Measurements from ENCODE around the gene PIEZO1.

Gene PIEZO1

DNA sequence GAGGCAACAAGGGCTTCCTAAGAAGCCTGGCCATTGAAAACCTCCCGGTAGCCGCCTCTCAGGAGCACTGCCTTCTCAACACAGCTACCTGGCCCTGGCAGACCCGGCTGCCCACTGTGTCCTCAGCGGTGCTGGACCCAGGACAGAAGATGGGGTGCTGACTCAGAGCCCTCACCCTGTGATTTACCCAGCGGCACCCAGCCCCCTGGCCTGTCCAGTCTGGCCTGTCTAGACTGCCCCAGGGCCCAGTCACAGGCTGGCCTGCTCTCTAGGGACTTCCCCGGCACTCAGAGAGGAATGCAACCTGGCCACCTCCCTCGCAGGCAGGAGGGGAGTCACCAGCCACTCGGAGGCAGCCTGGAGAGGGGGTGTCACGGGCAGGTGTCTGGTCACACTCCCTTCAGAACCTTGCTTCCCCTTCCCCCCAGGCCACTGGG is 20.1 kb downstream of the PIEZO1 start:
- no peak for DNase-seq

DNA sequence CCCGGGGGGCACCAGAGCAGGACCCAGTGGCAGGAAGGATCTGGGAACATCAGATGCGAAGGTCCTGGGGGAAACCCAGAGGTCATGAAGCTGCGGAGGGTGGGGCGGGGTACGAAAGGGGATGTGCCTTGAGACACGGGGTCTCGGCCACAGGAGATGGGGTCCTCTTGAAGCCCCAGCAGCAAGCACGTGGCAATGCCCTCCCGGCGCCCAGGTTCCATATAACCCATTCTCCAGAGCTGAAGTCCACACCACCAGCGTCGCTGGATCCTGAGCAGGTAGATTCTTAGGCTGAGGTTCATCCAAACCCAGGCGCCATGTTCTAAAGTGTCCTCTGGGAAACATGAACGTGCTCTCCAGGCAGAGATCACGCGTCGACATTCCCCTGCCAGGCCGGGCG is 20.9 kb downstream of the PIEZO1 start:
- no peak for DNase-seq

DNA sequence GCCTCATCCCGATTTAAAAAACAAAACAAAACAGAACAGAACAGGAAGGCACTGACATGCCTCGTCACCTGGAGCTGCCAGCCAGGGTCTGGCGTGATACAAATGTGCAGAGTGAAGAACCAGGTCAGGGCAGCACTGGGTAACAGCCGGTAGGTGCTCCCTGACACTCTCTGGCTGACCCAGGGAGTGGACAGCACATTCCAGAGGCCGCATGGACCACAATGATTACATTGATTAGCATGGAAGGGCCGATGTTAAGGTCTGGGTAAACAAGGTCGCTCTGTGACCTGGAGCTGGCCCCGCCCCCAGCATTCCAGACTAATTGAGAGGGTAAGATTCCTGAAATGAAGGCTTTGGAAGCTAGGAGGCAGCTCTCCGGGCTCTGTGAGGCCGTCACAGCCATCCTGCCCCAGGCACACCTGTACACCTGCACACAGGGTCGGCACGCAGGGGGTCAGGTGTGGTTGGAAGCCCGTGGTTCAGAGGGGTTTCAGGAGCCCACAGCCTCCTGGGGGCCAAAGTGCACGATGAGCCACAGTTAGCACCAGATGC is 21.4 kb downstream of the PIEZO1 start:
- no peak for DNase-seq

DNA sequence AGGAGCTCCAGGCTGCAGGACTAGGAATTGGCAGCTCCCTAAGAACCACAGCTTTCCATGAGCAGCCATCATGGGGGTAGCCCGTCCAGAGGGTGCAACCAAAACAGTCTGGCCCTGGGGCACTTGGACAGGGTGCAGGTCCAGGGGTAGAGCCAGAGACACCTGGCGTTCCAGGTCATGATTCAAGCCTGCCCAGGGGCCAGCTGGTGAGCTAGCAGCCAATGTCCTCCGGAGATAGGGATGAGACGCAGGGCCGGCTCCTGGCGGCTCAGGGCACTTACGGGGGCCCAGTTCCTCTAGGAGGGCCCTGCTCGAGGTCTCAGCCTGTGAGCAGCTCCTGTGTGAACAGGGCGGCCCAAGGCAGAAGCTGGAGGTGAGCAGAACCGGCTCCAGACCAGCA is 22.1 kb downstream of the PIEZO1 start:
- no peak for DNase-seq

DNA sequence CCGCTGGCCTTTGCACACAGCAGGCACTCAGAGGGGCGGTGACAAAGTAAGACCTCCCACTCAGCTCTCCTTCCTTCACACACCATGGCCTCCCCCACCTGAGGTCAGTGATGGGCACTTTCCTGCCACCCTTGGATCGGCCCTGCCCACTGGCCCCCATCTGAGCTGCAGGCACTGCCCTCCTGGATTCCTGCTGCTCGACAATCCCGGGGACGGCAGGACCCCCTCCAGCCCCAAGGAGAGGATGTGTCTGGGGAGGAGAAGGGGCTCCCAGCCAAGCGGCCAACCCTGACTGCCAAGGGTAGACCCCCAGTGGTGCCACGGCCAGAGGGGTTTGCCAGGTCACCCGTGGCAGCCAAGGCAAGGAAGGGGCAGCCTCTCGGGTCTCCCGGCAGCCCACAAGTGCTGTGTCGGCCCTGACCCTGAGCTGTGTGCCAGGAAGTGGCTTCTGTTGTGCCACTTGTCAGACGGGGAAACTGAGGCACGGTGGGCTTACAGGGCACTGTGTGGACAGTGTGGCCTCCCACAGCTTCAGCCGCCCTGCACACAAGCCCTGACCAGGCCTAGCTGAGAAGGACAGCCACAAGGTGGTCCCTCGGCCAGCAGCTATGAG is 22.7 kb downstream of the PIEZO1 start:
- no peak for DNase-seq

DNA sequence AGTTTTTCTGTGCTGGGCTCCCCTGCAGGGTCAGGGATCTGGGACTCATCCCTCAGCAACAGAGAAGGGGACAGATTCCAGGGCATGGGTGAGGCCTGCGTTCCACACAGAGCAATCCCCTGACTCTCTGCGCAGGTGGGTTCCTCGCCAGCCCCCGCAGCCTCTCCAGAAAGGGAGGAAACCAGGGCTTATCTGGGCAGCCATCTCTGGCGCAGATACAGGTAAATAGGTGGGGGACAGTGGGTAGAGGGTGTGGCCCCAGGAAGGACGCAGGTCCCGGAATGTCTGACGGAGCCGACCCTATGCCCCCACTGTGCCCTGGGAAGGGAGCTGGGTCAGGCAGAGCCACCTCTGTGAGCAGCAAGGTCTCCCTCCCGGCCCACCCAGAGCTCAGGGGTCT is 23.2 kb downstream of the PIEZO1 start:
- DNase-seq: no peak

DNA sequence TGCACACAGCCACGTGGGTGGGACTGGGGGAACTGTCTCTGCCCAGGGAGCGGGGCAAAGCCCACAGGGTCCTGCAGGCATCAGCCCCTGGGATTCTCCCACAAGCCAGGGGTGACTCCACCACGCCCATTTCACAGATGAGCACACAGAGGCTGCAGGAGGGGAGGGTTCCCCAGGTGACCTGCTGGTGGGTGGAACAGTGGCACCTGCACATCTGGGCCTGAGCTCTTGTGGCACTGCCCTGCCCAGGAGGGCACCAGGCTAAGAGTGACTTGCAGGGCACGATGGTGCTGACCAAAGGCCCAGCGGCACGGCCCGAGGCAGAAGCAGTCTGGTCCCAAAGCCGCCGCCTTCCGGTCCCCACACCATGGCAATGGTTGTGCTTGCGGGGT is 23.9 kb downstream of the PIEZO1 start:
- no peak for DNase-seq

DNA sequence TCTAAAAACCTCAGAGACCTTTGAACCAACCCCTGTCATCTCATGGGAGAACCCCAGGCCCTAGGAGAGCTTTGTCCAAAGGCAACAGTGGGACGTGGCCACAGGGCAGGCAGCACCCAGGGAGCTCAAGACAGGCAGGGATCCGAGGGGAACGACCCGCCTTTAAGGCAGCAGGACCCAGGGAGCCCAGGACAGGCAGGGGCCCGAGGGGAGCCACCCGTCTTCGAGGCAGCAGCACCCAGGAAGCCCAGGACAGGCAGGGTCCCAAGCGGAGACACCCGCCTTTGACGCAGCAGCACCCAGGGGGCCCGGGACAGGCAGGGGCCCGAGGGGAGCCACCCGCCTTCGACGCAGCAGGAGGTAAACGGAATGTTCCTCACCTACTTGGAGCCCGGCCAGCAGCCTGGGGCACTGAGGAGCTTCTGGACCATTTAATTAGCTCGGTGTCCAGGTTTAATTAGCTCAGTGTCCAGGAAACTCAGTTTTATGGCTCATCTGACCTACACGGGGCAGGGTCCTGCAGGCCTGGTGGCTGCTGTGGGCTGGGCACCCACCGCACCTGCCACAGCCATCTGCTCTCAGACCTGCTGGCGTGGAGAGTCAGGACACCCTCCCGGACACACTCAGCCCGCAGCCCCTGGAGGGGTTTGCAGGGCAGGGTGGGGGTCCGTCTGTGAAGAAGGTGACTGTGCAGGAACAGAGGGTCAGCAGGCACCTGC is 24.4 kb downstream of the PIEZO1 start:
- no peak for DNase-seq

DNA sequence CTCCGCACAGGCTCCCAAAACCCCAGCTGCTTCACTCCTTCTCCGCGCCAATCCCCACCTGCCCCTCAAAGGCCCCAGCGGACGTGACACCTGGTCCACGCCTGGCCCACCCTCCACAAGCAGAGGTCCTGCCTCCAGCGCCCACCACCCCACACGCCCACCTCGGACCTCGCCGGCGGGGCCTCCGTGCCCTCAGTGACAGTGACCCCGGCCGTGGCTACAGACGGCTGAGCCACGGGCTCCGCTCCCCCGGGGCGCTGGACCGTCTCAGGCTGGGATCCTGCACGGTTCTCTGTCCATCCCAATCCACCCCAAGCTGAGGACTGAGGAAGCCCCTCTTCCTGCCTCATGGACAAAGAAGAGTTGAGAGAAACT is 25.1 kb downstream of the PIEZO1 start:
- no peak for DNase-seq

DNA sequence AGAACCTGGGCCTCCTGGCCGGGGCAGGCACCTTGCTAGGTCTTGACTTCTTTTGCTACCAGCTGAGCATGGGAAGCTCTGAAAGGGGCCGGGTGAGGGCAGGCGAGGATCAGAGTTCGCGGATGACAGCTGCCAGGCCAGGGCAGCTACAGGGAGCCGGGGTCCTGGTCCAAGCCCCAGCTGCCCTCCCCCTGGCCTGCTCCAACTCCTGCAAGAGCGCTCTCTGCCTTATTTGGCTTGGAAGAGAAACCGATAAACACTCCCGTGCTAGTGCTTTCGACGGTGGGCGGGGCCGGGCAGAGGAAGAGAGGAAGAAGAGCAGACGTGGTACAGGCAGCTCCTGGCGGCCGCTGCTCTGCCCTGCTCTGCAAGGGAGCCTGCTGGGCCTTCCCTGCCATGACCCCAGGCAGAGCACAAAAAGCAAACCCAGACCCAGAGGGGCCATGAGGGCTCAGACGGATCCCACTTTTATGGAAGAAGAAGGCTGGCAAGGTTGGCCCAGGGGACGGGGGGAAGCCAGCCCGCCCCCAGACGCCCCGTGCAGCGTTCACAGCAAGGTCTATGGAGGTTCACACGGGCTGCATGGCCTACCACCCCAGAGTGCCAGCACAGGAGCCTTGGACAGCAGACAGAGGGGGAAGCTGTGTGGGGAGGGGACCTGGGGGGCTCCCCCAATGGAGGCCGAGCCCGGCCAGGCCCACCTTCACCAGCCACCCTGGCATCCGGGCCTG is 25.6 kb downstream of the PIEZO1 start:
- DNase-seq: no peak

DNA sequence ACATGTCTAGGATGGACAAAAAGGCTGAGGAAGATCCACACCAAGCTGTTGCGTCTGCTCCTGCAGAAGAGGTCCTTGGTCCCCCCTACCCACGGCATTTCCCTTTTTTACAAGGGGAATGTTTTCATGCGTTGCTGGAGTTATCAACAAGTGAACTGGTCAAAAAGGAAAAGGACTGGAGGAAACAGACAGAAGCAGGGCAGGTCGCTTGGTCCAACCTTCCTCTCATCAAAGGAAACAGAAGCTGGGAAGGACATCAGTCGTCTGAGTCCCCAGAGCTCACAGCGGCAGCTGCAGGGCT is 26.1 kb downstream of the PIEZO1 start:
- no peak for DNase-seq

DNA sequence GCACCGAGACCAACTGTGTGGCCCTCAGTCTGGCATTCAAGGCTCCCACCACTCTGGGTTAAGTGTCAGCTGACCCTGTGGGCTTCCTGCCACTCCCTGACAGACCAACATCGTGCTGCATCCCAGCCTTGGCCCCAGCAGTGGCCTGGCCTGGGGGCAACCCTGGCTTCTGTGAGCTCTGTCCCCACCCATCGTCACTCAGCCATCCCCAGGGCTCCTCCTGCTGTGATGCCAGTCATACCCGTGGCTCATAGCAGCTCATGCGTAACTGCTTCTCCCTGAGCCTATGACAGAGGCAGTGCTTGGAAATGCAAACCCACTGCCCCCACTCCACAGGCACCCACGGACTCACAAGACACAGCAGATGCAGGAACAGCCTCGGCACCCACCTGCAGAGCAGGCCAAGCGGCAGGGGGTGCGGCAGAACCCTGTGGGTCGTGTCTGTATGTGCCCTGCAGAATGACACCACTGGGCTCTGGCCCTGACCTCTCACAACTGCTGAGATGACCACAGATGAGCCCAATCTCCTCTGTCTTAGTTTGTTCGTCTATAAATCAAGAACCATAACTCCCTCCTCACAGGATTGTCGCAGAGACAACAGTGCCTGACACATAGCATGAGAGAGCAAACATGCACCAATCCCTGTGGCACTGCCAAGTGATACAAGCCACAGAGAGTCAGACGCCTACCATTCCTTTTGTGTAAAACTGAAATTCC is 26.6 kb downstream of the PIEZO1 start:
- DNase-seq: no peak

DNA sequence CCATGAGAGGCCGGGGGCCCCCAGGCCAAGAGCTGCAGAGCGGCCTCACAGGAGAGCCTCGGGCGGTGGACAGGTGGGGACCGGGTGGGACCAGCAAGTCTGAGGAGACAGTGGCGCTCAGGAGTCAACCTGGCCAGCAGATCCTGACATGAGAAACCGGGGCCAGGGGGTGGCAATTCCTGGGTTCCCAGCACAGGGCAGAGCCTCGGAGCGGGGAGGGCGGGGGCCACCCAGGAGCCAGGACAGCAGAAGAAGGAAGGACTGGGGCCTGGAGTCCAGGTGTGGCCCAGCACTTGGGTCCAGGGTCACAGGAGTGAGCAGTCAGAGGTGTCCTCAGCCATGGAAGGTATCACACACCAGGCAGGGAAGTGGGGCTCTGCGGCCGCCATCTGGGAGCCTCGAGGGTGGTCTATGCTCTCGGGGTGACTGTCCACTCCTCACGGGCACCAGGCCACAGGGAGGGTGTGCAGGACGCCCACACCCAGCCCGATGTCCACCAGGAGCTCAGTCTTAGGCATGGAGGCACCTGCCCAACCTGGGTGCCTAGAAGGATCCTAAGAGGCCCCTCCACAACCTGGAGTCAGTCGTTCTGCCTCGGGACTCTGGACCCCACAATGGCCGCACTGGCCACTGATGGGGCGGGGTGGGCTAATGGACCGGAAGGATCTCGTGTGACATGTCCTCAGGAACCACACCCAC is 29.1 kb downstream of the PIEZO1 start:
- no peak for DNase-seq

DNA sequence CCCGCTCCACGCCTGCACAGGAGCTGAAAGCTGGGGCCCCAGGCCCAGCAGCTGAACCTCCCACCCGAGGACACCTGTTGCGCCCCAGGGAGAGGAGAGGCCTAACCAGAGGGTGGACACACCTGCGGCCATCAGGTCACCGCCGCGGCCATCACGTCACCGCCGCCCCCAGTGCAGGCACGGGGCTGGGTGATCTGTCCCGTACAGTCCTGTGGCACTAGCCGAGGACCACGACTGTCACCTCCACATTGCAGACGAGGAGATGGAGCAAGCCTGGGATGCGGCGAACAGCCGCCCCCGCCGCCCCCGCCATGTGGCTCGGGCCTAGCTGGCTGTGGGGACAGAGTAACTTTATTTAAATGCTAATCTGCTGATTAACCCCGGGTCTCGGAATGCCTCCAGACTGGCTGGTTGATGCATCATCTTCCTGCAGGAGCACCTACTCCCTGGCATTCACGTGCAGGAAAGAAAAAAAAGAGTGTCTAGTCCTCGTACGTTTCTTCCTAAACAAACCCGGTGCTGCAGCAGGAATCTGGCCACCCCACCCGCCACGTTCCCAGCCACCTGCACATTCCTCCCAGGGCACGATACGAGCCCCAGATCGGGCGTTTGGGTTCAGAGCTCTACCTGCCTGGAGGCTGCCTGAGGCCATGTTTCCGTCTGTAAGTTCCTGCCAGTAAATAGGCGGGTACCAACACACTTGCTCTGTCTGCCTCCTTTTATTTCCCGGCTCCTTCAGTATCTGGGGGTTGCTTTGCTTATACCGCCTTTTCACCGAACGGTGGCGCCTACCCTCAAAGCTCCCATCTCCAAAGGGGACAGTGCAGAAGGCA is 29.9 kb downstream of the PIEZO1 start:
- no peak for DNase-seq

DNA sequence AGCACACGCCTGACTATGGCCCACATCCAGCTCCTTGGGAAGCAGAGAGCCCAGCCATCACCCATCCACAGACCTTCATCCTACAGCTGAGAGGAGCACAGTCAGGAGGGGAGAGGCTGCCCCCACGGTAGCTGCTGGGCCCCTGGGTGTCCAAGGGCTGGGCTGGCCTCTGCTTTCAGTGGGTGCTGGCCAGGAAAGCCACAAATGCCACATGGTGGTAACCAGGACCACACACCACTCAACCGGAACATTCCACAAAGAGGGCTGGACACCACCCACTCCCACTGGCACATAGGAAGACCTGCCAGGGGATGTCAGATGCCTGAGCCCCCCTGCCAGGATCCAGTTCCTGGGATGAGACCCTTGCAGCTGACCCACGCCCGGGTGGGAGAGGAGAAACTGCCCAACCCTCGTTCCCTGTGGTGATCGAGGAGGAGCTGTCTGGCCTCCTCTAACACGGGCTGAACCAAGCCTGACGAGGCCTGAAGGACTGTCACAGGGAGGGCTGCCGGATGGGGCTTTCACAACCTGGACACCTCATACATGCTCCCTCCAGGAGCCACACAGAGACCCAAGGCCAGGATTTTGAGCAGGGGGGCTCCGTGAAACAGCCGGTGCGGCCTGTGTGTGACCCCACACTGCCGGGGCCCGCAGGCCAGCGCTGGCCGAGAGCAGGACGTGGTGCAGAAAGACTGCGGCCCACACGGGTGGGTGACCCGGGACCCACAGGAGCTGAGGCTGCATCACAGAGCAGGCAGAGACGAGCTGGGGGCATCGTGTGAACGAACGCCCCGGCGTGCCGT is 30.7 kb downstream of the PIEZO1 start:
- no peak for DNase-seq

DNA sequence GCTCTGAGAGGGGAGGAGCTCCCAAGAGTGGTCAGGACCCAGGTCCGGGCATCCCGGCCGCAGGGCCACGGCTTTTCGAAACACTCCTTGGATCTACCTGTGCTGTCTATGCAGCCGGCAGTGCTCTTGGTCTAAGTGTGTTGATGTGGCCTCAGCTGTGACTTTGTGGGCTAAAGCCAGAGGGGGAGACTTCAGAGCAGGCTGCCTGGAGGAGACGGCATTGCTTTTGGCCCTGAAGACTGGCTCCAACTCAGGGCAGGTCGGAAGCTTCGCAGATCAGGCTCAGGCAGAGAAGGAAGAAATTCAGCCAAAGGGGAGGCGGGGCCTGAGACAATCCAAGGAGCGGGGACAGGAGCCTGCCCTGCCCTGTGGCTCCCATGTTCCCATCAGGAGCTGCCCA is 31.4 kb downstream of the PIEZO1 start:
- no peak for DNase-seq

DNA sequence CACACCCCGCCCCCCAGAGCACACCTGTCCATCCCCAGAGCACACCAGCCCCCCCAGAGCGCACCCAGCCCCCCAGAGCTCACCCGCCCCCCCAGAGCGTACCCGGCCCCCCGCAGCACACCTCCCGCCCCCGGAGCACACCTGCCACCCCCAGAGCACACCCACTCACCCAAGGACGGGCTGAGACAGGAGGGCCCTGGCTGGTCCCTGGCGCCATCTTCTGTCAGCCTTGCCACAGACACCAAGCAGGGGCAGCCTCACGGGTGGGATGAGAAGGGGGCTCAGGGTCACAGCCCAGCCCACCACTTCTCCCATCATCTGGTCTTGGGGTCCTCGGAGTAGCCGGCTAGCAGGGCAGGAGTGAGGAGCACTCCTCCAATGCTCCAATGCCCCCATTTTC is 31.8 kb downstream of the PIEZO1 start:
- DNase-seq: no peak

DNA sequence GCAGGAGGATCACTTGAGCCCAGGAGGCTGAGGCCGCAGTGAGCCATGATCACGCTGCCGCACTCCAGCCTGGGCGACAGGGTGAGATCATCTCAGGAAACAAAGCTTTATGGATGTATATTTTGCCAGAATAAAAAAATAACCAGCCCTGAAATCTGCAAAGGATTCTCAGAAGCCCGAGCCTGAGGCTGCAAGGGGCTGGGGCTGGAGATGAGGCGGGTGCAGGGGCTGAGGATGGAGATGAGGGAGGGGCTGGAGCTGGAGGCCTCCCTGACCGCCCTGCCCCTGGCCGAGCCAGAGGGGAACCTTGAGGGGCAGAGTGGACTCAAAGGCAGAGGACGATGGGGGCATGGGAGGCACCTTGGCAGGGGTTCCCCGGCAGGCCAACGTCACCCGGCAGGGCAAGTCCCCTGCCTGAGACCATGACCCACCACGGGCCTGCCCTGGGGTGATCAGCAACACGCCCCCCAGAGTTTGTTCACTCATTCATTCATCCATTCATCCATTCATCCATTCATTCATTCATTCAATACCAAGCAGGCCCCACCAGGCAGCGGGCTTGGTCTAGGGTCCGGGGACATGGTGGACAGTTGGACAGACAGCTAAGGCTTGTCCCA is 32.5 kb downstream of the PIEZO1 start:
- no peak for DNase-seq

DNA sequence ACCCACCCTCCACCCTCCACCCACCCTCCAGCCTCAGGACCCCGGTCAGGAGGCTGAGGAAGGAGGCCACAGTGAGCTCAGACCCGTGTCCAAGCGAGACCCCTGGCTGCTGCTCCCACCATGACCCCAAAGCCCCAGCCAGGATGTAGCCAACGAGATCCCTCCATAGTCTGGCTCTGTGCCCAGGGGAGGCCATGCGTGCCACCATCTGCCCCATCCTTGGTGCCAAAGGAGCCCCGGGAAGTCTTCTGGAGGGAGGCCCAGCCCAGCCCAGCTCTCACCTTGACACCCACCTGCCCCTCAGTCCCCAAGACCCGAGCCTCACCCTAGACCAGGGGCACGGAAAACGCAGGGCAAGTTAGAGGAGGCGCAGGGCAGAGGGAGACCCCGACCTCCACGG is 34.2 kb downstream of the PIEZO1 start:
- DNase-seq: no peak

DNA sequence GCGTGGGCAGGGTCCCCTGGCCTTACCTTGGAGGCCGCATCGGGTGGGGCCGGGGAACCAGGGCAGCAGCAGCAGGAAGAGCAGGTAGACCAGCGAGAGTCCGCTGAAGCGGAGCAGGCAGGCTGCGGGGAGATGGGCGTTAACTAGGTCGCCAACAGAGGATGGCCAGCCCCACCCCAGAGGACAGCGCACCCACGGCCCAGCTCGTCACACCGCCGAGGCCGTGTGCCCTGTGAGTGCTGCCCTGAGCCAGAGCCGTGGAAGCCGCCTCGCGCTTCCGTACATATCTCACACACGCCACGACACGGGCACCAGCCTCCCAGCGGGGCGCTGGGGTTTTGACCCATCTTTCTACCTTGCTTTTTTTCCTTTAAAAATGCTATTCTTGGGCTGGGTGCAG is 35.7 kb downstream of the PIEZO1 start:
- no peak for DNase-seq

DNA sequence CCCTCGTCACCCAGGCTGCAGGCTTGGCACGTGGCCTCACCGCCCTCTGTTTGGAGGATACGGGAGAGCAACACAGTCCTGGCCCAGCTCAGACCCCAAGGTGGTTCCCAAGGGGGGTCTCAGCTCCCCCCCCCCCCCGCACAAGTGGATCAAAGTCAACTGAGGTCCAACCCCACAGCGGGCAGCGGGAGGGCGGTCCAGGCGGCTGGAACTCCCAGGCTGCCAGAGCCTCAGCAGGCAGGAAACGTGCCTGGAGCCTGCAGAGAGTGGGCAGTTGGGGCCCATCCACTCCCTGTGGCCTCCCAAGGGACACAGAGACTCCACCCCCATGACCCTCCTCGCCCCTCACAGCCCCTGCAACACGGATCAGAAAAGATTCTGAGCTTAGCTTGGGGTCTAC is 36.7 kb downstream of the PIEZO1 start:
- DNase-seq: no peak
